SJSA1 (cell line): ENCODE results near the gene NADSYN1. TPM values are rescaled to one million over a fixed set of nuclear protein-coding genes. Genes with fewer than 3 reads are reported as not detected.

Experiments used
- DNase-seq, 2 experiments: peaks; one replicate each; pipeline ENCODE4 v3.0.0-alpha.2; 2015 to 2020; ENCODE audit warnings: low spot score in 2 of 2, low read depth in 1 of 2
- H3K27ac ChIP-seq: fragments of 250-450 bp; sonication (Bioruptor Pico); 2 replicates; pipeline ENCODE4 v1.5.1; 2020; ENCODE audit warnings: mild to moderate bottlenecking, moderate library complexity
- H3K27me3 ChIP-seq: fragments of 250-450 bp; sonication (Bioruptor Pico); replicated peaks from 2 replicates; pipeline ENCODE4 v1.5.1; 2020; ENCODE audit warnings: mild to moderate bottlenecking, moderate library complexity
- H3K36me3 ChIP-seq: fragments of 250-450 bp; sonication (Bioruptor Pico); 2 replicates; pipeline ENCODE4 v1.5.1; 2020; ENCODE audit warnings: mild to moderate bottlenecking
- H3K4me1 ChIP-seq: fragments of 250-450 bp; sonication (Bioruptor Pico); replicated peaks from 2 replicates; pipeline ENCODE4 v1.6.1; 2021; ENCODE audit warnings: mild to moderate bottlenecking
- H3K4me3 ChIP-seq: fragments of 250-450 bp; sonication (Bioruptor Pico); 2 replicates; pipeline ENCODE4 v1.5.1; 2020; ENCODE audit warnings: mild to moderate bottlenecking
- H3K9me3 ChIP-seq: fragments of 250-450 bp; sonication (Bioruptor Pico); replicated peaks from 2 replicates; pipeline ENCODE4 v1.5.1; 2020; ENCODE audit warnings: mild to moderate bottlenecking
- total RNA-seq: library from RNA; depleted of rRNA; stranded (reverse); fragments of >200 nt; shearing (Covaris generic); gene quantifications from 2 replicates; pipeline ENCODE4 v1.2.3, GENCODE V29; 2014

Gene NADSYN1
- total RNA-seq, 1 experiment from 2014 or later, result 26.1 TPM

DNA sequence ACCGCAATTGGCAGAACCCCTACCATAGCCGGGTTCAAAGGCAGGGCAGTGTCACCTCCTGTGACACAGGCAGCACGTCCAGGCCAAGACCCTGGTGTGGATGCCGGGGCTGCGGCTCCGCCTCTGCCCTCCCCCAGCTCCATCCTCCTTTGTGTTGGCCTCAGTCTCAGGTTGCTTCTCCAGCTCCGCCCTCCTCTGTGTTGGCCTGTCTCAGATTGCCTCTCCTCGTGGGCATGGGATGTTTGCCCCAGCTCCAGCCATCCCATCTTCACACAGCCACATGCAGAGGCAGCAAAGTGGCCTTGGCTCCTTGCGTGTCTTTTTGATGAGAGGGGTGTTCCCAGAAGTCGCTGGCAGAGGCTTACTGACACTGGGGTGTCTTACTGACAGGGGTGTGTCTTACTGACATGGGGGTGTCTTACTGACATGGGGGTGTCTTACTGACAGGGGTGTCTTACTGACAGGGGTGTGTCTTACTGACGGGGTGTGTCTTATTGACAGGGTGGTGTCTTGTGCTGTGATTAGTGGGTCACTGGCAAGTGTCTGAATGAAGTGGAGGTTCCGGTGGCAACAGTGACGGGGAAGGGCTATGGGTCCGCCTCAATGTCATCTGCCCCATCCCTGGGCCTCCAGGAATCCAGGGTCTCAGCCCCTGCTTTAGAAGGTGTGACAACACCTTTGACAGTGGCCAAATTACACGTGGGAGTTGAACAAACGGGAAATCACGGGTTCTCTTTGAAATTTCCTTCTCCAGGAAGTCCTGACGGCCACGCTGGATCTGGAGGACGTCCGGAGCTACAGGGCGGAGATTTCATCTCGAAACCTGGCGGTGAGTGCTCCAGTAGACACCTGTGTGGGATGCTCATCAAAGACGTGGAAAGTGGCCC lies 24.9 kb downstream of the NADSYN1 start:
- H3K4me3 ChIP-seq, result no peak overlapping the region
- H3K27me3 ChIP-seq, result no peaks in the 10 kb centered on the region
- no peak for DNase-seq
- no peaks in the 10 kb centered on the region; the same call in 1 of the 2 replicates for H3K36me3 ChIP-seq
- H3K4me1 ChIP-seq, result no peaks in the 10 kb centered on the region
- no peaks in the 10 kb centered on the region for H3K9me3 ChIP-seq
- no peak overlapping the region for H3K27ac ChIP-seq

DNA sequence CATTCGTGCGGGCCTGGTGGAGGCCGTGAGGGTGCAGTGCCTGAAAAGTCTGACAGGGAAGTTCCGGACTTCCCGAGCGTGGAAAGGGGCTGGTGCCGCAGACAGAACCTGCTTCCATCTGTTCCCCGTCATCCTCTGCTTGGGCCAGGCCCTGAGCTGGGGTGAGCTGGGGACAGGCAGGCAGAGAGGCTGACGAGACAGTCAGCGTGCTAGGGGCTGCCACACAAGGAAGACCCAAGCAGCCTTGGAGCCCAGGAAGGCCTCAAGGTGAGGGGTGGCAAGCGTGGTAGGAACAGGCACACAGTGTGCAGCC lies 25.5 kb downstream of the NADSYN1 start:
- Histone ChIP-seq H3K4me1 (no peaks in the 10 kb centered on the region), H3K4me3 (no peak overlapping the region), H3K27ac (no peak overlapping the region), H3K27me3 (no peaks in the 10 kb centered on the region), H3K9me3 (no peaks in the 10 kb centered on the region), H3K36me3 (no peaks in the 10 kb centered on the region; the same call in 1 of the 2 replicates)
- DNase-seq, result no peak

DNA sequence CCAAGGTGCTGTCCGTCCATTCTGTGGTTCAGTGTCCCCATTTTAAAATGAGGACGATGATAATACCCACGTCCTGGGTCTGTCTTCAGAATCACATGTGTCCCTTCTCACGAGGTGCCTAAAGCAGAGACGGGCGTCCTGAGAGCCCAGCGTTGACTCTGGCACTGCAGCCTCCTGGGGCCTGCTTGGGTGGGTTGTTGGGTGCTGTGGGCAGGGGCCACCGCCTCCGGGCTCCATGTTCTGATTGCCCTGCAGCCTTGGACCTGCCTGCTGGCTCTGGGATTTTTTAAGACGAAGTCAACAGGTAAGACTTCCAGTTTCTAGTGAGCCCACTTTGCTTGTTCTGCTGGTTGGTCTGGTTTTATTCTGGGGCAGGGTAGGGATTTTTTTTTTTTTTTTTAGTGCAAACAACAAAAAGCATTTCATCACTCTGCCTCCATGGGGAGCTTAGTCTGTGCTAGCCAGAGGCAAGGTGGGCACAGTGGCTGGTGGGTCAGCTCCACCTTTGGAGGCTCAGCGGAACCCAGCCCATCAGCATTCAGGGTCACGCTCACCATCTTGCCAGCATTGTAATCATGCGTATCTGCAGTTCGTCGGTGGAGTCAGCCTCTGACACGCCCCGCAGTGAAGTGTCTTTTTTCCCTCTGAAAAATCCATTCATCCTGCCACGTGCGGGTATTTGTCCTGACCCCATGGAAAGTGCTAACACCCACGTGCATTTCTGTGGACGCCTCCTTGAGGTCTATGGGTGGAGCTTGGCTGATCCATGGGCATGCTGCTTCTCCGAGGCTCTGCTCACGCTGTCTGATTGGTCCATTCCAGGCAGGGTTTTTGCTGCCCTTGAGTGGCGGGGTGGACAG lies 28.3 kb downstream of the NADSYN1 start:
- H3K27ac ChIP-seq, result no peak overlapping the region
- DNase-seq, result no peak
- no peaks in the 10 kb centered on the region for H3K27me3 ChIP-seq
- no peaks in the 10 kb centered on the region for H3K9me3 ChIP-seq
- no peaks in the 10 kb centered on the region for H3K36me3 ChIP-seq
- H3K4me1 ChIP-seq, result no peaks in the 10 kb centered on the region
- H3K4me3 ChIP-seq, result no peak overlapping the region

DNA sequence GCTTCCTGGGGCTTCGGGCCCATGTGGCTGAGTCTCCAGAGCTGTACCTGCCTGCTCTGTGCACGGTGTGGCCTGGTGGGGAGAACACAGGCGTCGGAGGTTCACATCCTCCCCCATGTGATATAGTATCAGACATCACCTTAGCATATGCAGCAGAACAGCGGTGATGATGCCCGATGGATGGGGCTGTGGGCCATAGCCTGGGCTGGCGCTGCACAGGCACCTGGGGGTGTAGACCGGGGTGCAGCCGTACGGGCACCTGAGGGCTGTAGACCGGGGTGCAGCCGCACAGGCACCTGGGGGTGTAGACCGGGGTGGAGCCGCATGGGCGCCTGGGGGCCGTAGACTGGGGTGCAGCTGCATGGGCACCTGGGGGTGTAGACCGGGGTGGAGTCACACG lies 29.2 kb downstream of the NADSYN1 start:
- H3K27ac ChIP-seq, result no peak overlapping the region
- no peaks in the 10 kb centered on the region for H3K4me1 ChIP-seq
- DNase-seq, result no peak
- no peak overlapping the region for H3K4me3 ChIP-seq
- H3K9me3 ChIP-seq, result no peaks in the 10 kb centered on the region
- no peaks in the 10 kb centered on the region for H3K27me3 ChIP-seq
- H3K36me3 ChIP-seq, result no peaks in the 10 kb centered on the region

DNA sequence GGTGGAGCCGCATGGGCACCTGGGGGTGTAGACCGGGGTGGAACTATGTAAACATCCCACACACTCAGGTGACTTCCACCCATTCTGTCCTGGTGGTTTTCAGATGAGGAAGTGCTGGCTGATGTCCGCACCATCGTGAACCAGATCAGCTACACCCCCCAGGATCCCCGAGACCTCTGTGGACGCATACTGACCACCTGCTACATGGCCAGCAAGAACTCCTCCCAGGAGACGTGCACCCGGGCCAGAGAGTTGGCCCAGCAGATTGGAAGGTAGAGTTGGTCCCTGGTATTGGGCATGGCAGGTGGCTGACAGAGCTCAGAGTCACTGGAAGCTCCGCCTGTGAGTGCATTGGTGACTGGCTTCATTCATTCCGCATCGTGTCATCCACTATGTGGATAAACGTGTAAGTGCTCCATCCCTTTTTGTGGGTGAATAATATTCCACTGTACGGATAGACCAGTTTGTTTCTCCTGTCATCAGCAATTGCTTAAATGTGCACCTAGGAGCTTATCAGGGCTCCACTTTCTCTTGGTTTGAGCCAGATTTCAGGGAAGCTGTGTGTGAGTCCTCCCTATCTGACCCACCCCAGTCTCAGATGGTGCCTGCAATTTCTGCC lies 29.9 kb downstream of the NADSYN1 start:
- H3K4me1 ChIP-seq, result no peaks in the 10 kb centered on the region
- H3K27me3 ChIP-seq, result no peaks in the 10 kb centered on the region
- H3K36me3 ChIP-seq, result no peaks in the 10 kb centered on the region
- H3K4me3 ChIP-seq, result no peak overlapping the region
- H3K9me3 ChIP-seq, result no peaks in the 10 kb centered on the region
- no peak overlapping the region for H3K27ac ChIP-seq
- DNase-seq, result no peak

DNA sequence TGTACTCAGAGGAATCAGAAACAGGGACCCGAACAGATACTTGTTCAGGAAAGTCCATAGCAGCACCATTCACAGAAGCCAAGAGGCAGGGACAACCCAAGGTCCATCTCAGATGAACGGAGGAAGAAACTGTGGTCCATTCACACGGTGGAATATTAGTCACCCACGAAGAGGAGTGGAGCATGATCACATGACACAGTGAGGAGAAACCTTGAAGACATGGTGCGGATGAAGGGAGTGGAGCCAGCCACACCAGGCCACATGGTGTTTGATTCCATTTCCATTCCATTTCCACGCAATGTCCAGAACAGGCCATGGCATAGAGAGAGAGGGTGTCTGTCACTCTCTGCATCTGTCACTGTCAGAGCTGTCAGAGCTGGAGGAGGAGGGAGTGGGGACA lies 30.7 kb downstream of the NADSYN1 start:
- Histone ChIP-seq H3K27ac (no peak overlapping the region), H3K4me1 (no peaks in the 10 kb centered on the region), H3K9me3 (no peaks in the 10 kb centered on the region), H3K4me3 (no peak overlapping the region), H3K36me3 (no peaks in the 10 kb centered on the region), H3K27me3 (no peaks in the 10 kb centered on the region)
- no peak for DNase-seq

DNA sequence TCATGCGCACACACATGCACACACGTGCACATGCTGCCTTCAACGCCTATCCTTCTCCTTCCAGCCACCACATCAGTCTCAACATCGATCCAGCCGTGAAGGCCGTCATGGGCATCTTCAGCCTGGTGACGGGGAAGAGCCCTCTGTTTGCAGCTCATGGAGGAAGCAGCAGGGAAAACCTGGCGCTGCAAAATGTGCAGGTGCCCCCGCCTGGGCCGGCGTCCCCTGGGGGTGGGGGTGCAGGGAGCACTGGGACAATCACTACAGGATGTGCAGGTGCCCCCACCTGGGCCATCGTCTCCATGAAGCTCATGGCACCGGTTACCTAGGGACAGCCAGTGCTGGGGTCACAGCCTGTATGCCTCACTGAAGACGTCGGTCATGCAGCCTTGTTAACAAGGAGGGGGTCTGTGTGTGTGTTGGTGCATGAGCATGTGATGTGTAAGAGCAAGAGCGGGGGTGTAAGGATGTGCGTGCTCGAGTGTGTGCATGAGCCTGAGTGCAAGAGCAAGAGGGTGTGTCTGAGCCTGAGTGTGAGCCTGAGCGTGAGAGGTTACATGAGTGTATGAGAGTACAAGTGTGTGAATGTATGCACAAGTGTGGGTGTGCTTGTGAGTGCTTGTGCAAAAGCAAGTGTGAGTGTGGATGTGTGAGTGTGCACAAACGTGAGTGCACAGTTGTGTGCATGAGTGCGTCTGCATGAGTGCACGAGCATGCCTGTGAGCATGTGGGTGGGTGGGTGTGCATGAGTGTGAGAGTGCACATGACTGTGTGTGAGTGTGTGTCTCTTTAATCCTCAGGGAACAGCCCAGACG lies 31.5 kb downstream of the NADSYN1 start:
- Histone ChIP-seq H3K9me3 (no peaks in the 10 kb centered on the region), H3K27ac (no peak overlapping the region), H3K4me3 (no peak overlapping the region), H3K27me3 (no peaks in the 10 kb centered on the region), H3K36me3 (no peaks in the 10 kb centered on the region), H3K4me1 (no peaks in the 10 kb centered on the region)
- no peak for DNase-seq

DNA sequence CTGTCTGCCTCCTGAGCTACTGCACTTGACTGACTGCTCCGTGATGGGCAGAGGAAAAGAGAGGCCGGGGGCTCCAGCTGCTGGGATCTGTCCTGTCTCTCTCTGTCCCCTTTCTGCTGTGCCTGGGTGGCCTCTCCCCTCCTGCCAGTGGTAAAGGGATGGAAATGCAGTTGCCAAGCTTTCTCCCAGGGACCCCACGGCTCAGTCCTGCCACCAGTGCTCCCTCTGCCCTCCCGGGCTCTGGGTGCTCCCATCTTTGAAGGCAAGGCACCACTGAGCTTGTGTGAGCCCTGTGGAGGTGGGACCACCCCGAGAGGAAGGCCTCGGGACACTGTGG lies 32.0 kb downstream of the NADSYN1 start:
- Histone ChIP-seq H3K36me3 (no peaks in the 10 kb centered on the region), H3K4me3 (no peak overlapping the region), H3K27ac (no peak overlapping the region), H3K9me3 (no peaks in the 10 kb centered on the region), H3K27me3 (no peaks in the 10 kb centered on the region), H3K4me1 (no peaks in the 10 kb centered on the region)
- DNase-seq, result no peak

DNA sequence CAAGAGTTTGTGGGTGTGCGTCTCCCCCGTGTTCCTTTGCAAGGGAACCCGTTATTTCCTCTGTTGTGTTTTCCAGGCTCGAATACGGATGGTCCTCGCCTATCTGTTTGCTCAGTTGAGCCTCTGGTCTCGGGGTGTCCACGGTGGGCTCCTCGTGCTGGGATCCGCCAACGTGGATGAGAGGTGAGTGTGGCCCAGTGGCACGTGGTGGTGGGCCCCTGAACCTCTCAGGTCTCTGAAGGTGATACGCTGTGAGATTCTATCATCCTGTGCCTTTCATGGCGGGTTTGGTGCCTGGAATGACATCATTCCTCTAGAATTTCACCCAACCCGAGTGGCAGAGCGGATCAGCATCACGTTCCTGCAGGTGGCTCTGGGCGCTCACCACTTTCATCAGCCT lies 32.5 kb downstream of the NADSYN1 start:
- Histone ChIP-seq H3K4me1 (no peaks in the 10 kb centered on the region), H3K27me3 (no peaks in the 10 kb centered on the region), H3K9me3 (no peaks in the 10 kb centered on the region), H3K4me3 (no peak overlapping the region), H3K36me3 (no peaks in the 10 kb centered on the region), H3K27ac (no peak overlapping the region)
- no peak for DNase-seq

DNA sequence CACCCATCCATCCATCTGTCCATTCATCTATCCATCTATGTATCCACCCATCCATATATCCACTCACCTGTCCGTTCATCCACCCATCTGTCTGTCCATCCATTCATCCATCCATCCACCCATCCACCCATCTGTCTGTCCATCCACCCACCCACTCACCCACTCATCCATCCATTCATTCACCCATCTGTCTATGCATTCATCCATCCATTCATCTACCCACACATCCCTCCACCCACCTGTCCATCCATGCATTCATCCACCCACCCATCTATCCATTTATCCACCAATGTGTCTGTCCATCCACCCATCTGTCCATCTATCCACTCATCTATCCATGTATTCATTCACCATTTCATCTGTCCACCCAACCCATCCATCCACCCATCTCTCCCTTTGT lies 33.3 kb downstream of the NADSYN1 start:
- DNase-seq, result no peak
- H3K4me3 ChIP-seq, result no peak overlapping the region
- no peaks in the 10 kb centered on the region for H3K9me3 ChIP-seq
- H3K4me1 ChIP-seq, result no peaks in the 10 kb centered on the region
- no peak overlapping the region for H3K27ac ChIP-seq
- no peaks in the 10 kb centered on the region for H3K27me3 ChIP-seq
- H3K36me3 ChIP-seq, result no peaks in the 10 kb centered on the region

DNA sequence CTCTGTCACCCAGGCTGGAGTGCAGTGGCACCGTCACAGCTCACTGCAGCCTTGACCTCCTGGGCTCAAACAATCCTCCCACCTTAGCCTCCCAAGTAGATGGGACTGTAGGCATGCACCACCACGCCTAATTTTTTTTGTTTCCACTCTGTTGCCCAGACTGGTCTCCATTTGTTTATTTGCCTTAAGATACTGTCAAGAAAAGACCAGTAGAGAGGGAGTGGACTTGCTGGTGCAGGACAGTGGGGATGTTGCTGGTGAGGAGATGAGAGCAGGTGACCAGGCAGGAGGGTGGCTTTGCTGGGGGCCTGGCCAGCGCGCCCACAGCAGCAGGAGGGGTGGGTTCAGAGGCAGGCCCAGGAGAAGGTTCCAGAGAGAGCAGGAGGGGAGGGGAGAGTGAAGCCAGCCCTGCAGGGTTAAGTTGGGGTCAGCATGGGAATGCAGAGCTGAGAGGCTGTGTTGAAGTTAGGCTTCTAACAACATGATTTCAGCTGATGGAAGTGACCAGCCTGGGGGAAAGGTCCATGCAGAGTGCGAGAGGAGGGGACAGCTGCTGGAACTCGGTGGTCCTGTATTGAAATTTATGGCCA lies 35.8 kb downstream of the NADSYN1 start:
- Histone ChIP-seq H3K4me1 (no peaks in the 10 kb centered on the region), H3K27ac (no peak overlapping the region), H3K27me3 (no peaks in the 10 kb centered on the region), H3K9me3 (no peaks in the 10 kb centered on the region), H3K4me3 (no peak overlapping the region), H3K36me3 (no peaks in the 10 kb centered on the region)
- DNase-seq, result no peak

DNA sequence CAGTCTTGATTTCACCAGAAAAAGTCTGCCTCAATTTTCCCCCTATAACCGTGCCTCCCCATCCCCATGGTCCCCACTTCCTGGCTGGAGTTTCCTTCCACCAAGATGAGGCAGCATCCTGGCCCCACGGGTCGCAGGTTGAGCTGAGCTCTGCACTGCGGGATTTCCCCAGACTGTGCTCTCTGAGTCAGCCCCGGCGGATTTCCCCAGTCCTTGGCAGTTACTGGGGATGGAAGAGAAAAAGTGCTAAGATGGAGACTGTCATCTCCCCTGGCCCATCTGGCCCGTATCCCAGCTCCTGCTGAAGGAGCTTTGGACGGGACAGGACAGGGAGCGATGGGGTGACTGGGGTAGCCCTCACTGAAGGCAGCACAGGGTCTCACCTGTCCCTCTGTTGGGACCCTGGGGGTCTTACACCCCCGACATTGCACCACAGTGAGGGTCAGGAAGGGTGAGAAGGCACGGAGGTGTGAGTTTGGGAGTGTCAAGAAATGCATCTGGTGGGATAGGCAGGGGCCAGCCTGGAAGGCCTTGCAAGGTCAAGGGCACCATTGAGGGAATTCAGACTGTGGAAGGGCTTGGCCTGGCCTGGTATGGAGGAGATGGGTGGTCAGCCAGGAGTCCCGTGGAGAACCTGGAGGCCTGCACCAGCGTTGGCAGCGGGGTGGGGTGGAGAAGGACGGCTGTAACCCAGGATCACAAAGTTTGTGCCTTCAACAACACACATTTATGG lies 36.5 kb downstream of the NADSYN1 start:
- no peak overlapping the region for H3K27ac ChIP-seq
- no peaks in the 10 kb centered on the region for H3K27me3 ChIP-seq
- no peaks in the 10 kb centered on the region for H3K9me3 ChIP-seq
- no peaks in the 10 kb centered on the region for H3K4me1 ChIP-seq
- no peaks in the 10 kb centered on the region for H3K36me3 ChIP-seq
- H3K4me3 ChIP-seq, result no peak overlapping the region
- no peak for DNase-seq
